ENCODE results near the gene ARVCF. TPM values are rescaled to one million over a fixed set of nuclear protein-coding genes. Genes with fewer than 3 reads are reported as not detected.

ARVCF gene
- total RNA-seq, 4 donors from 2014 or later: 10.7 to 21.2 (median 18.4) TPM

GRCh38 chr22:19984201-19984753 lies 32.3 kb downstream of the ARVCF start:
- Histone ChIP-seq H3K27me3 (no peaks in the 10 kb centered on the region), H3K9me3 (no peaks in the 10 kb centered on the region), H3K36me3 (no peaks in the 10 kb centered on the region), H3K4me3 (no peak overlapping the region), H3K4me1 (peaks cover 0 to 14% (median 8%) of the 10 kb centered on the region in 4 donors), H3K27ac (no peak overlapping the region)
- no peak for TF ChIP-seq POLR2A (IDR thresholded peaks at IDR 0.05)
- TF ChIP-seq, protein P1, sequence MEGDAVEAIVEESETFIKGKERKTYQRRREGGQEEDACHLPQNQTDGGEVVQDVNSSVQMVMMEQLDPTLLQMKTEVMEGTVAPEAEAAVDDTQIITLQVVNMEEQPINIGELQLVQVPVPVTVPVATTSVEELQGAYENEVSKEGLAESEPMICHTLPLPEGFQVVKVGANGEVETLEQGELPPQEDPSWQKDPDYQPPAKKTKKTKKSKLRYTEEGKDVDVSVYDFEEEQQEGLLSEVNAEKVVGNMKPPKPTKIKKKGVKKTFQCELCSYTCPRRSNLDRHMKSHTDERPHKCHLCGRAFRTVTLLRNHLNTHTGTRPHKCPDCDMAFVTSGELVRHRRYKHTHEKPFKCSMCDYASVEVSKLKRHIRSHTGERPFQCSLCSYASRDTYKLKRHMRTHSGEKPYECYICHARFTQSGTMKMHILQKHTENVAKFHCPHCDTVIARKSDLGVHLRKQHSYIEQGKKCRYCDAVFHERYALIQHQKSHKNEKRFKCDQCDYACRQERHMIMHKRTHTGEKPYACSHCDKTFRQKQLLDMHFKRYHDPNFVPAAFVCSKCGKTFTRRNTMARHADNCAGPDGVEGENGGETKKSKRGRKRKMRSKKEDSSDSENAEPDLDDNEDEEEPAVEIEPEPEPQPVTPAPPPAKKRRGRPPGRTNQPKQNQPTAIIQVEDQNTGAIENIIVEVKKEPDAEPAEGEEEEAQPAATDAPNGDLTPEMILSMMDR (IDR thresholded peaks at IDR 0.05): no peak
- DNase-seq: no peak

- Histone ChIP-seq H3K4me1 (peaks cover 0 to 14% (median 8%) of the 10 kb centered on the region in 4 donors), H3K9me3 (no peaks in the 10 kb centered on the region), H3K27ac (no peak overlapping the region), H3K36me3 (no peaks in the 10 kb centered on the region), H3K4me3 (no peak overlapping the region), H3K27me3 (no peaks in the 10 kb centered on the region)
- TF ChIP-seq, protein P1 (IDR thresholded peaks at IDR 0.05): no peak
- TF ChIP-seq POLR2A (IDR thresholded peaks at IDR 0.05): no peak
- DNase-seq: no peak
Observed at GRCh38 chr22:19983741-19984140, 32.9 kb downstream of the ARVCF start.

DNA sequence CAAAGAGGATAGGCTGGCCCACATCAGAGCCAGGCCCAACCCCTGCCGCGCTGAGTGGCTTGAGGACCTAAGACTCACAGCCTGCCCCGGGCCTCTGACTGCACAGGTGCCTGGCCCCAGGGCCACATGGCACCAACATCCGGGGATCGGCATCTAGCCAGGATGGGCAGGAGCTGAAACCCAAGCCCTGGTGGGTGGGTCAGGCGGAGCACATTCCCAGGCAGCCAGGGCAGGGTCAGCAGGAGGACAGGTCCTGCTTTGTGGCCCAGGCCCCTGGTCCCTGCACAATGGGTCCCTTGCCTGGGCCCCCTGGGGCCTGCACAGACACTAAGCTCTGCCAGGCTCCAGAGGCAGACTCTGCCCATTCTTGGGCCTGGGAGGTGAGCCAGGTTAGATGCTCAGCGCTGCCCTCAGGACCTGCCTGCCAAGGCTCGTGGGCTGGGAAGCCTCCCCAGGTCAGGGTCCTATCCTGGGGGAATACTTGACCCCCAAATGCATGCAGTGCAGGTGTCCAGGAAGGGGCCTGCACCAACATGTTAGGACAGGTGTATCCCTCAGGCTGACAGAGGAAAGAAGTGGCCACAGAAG lies 33.5 kb downstream of the ARVCF start:
- Histone ChIP-seq H3K4me1 (peaks cover 0 to 14% (median 8%) of the 10 kb centered on the region in 4 donors), H3K27me3 (no peaks in the 10 kb centered on the region), H3K36me3 (no peaks in the 10 kb centered on the region), H3K27ac (no peak overlapping the region), H3K9me3 (no peaks in the 10 kb centered on the region), H3K4me3 (no peak overlapping the region)
- TF ChIP-seq, protein P1 (IDR thresholded peaks at IDR 0.05): no peak
- no peak for TF ChIP-seq POLR2A (IDR thresholded peaks at IDR 0.05)
- no peak for DNase-seq

- H3K27ac ChIP-seq: no peak overlapping the region
- peaks cover 0 to 14% (median 8%) of the 10 kb centered on the region in 4 donors for H3K4me1 ChIP-seq
- no peaks in the 10 kb centered on the region for H3K9me3 ChIP-seq
- TF ChIP-seq, protein P1 (IDR thresholded peaks at IDR 0.05): no peak
- TF ChIP-seq POLR2A (IDR thresholded peaks at IDR 0.05): no peak
- DNase-seq: no peak
- H3K27me3 ChIP-seq: no peaks in the 10 kb centered on the region
- H3K36me3 ChIP-seq: no peaks in the 10 kb centered on the region
- H3K4me3 ChIP-seq: no peak overlapping the region
Observed at GRCh38 chr22:19981961-19982920, 34.4 kb downstream of the ARVCF start.

DNA sequence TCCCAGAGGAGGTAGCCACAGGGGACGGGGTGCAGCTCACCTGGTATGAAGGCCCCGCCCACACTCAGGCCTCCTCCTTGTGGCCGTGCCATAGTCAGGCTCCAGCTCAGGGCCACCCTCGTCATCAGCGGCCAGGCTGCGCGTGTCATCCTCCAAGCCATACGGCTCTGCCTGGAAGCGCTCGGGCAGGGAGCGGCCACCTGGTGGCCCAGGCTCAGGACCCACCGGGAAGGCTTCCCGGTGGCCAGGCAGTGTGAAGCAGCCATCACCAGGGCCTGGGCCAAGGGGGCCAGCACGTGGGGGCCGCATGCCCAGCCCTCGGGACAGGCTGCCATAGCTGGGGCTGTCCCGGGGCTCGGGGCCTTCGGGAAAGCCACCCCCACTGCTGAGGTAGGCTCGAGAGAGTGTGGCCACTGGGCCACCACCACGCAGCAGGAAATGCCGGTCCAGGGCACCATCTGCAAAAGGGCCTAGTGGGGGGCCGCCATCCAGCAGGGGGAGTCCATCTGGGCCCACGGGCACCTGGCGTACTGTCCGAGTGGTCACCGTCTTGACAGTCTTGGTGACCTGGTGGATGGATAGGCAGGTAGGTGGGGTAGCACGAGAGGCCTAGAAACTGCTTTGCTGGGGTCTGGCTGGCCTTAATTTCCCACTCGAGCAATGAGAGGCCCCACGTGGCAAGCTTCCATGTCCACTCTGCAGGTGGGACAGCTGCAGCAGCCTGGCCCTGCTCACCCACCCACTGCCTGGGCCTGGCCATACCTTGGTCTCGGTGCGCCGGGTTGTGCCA lies 35.3 kb downstream of the ARVCF start:
- Histone ChIP-seq H3K27ac (no peak overlapping the region), H3K36me3 (no peaks in the 10 kb centered on the region), H3K9me3 (no peaks in the 10 kb centered on the region), H3K27me3 (no peaks in the 10 kb centered on the region), H3K4me1 (peaks cover 0 to 10% (median 5%) of the 10 kb centered on the region in 4 donors), H3K4me3 (no peak overlapping the region)
- TF ChIP-seq, protein P1 (IDR thresholded peaks at IDR 0.05): no peak
- no peak for TF ChIP-seq POLR2A (IDR thresholded peaks at IDR 0.05)
- no peak for DNase-seq
